Measurements from ENCODE around the gene FAM229B.
"Not testable (repeated sequence)": the region's sequence is repeated elsewhere in the genome, so short reads cannot be mapped to it uniquely, and the experiment has no call there.

Gene FAM229B, protein sequence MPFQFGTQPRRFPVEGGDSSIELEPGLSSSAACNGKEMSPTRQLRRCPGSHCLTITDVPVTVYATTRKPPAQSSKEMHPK

DNA sequence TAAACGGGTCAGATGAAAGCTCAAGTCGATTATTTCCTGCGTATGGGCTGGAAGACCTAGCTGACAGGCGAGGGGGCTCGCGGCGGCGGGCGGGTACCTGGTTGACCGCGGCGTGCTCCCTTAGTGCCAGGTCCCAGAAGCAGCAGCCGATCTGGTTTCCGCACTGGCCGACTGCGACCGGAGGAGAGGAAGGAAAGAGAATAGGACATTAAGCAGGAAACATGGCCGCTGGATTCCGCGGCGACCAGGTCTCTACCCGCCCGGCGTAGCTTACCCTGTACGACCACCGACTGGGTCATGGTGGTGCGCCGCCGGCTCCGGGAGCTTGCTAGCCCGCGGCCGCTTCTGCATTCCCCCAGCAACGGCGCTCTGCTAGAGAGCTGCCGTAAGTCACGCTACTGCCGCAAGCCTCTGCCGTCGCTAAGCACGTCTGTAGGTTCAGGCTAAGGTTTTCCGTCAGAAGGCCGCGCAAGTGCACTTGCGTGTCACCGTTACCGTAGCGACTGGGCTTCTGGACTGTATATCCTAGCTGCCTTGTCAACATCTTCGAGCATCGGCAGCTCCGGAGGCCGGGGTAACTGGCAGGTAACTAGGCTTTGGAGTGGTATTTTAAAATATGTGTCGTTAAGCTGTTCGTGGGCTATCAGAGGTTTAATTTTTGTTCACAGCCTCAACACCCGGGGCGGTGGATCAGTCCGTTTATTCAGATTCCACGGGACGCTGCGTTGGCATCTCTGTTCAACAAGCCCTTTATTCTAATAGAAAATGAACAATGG, at the start of gene FAM229B, which contains the start of gene TUBE1:
Gene FAM229B, plus strand, starts transcription at position 456 of the 776 bp plus-strand sequence. CDS start 11,693 bp downstream, outside the sequence.
Gene TUBE1, minus strand, starts transcription at position 347 of the 776 bp plus-strand sequence. Its CDS starts 48 bp downstream, at position 299.
- peak; percentile 97 for DNase-seq (ENCODE audit: low read depth)

DNA sequence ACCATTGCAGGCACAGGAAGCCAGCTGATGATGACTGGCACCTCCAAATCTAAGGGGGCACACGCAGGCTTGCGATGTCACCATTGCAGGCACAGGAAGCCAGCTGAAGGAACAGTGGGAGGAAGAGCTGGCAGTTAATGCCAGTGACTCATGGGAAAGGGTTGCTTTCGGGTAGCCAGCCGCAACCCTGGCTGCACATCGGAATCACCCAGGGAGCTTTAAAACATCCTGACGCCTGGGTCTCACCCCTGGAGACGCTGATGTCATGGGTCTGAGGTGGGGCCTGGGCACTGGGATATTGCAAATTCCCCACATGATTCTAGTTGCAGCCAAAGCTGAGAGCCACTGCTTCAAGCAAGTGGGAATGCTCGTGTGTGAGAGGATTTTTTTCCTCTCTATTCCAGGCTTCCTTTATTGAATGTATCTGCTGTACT, 49.6 kb upstream of the FAM229B start:
- DNase-seq (ENCODE audit: low read depth), result peak; percentile 98

DNA sequence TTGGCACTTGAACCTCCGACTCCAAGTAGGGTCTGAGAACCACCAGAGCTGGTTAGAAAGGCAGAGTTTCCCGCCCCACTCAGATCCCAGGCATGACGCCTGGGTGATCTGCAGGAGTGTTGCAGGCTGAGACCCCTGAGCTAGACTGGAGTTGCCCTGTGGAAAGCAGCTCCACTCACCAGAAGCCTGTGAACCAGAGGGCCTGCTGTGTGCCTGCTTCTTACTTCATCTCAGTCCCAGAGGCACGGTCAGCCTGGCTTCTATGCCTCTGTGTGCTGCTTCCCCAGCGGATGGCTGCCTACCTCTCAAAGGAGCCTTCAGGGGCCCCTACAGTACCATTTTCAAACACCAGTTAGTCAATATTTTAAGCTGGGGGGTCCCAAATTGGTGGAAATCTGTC, 49.1 kb upstream of the FAM229B start:
- peak; percentile 15 for DNase-seq (ENCODE audit: low read depth)

DNA sequence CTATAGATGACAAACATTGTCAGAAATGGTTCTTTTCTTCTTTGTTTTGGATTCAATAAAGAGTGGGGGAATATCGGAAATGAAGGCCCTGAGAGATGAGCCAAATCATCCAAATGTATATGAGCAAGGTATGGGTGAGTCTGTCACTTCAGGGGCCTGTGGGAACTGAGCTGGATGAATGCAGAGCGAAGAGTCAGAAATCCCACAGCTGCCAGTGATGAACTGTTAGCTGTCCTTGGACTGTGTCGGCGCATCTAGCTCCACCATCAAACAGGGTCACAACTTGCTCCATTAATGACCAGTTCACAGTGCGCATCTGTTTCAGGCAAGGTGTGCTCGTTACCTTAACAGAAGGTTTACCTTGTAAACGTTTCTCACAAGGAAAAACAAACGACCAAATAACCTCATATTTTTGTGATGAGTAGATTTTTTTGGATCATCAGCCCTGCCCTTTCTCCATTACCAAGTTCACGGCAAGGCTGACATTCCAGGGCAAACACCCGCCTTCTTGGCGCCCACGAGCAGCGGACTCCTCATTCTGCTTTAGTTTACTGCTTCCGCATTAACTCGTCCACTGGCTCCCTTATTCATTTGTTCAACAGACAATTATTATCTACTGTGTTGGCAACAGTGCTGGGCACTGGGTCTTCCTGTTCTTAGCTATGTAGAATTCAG, 48.5 kb upstream of the FAM229B start:
- peak; percentile 32 for DNase-seq (ENCODE audit: low read depth)

DNA sequence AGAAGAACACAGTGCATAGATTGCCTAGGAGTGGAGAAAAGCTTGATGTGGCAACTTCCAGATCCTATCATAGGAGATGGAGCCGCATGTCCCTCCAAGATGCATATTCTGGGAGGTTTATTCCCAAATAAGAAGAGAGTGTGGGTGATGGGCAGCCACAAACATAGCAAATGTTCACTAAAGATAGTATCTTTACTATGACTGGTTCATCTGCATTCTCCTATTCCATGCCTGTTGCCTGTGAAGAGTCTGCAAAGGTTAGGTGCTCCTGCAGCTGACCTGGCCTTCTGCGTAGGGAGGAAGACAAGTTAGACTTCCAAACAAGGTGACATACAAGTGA, 48.0 kb upstream of the FAM229B start:
- DNase-seq (ENCODE audit: low read depth), result no peak

DNA sequence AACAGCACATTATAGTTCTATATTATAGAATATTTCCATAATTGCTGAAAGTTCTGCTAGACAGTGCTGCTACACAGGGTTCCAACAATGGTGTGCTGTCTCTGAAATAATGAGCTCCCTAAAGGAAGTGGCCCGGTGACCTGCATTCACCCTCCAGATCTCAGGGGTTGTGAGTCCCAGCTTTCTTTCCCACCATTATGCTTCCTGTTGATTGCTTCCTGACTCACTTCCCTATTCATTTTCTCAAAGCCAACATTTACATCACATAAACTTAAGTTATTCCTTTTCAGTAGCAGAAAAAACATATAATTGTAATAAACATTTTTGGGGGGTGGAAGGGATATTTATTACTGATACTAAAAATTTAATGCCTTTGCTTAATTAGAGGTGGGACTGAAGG, 46.4 kb upstream of the FAM229B start:
- peak; percentile 58 for DNase-seq (ENCODE audit: low read depth)

DNA sequence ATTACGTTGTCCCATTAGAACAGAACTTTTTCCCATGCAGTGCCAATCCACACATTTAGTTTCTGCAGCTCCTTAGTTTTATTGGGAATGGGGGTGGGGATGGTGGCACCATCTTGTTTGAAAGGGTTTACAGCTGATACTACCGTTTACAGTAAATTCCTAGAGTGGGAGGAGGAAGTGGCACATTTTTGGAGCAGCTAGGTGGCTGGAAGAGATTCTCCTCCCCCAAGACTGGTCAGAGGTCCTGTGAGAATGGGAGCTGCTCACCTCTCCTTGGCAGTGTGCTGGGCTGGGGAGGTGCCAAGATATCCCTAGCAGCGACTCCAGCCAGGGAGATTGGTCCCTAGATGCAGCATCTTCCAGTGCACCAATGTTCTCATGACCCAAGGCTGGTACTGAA, 45.9 kb upstream of the FAM229B start:
- DNase-seq (ENCODE audit: low read depth), result peak; percentile 17

DNA sequence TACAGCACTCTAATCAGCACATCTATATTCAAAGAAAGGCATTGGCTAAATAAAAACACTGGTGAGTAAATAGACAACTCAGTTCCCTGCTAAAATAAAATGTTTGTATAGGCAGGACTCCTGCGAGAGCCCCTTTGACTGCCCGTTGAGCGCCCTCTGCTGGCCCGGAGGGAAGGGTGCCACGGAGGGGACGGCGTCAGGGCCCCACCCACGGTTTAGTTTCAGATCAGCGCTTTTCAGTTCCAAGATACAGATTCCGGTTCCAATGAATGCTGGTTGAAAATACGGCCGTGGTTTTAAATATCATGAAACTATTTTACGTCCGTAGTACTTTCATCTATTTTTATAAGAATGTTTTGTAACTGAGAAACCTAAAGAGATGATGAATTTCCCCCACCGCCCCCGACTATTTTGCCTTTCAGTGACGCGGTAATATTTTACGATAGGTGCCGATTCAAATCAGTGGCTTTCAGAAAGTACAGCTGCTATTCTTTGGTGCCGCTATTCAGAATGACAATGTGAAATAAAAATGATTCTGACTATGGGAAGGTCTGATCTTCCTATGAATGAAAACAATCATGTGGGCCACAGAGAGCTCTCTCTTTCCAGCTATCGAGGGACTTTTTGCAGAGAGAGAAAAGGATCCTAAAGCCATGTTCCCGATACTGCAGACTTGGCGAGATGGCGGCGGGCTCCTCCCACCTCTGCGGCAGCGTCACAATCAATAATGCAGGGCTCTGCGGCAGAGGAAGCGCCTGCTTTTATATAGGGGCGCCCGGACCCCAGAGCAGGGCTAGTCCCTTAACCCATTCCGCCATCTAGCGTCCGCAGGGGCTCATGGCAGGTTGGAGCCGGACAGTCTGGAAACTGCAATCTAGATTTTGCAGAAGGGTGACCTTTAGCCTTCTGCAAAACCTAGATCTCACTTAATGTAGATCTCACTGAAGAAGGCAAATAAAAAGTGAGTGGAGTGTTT, 44.1 kb upstream of the FAM229B start:
- peak; percentile 93 for DNase-seq (ENCODE audit: low read depth)

DNA sequence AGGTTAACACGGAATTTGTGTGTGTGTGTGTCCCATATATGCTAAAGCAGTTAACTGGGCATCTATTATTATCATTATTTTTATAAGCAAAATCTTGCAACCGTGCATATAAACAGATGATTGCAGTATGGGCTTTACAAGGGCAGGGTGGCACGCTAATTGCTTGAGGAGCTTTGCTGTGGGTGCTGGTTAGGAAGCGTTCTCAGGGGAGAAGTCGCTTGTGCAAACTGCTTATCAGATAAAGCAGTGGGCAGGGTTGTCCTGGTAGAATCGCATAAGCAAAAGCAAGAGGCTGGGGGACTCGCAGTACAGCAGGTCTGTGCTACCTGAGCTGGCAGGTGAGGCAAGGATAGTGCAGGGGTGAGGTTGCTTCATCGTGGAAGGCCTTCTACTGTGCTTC, 43.2 kb upstream of the FAM229B start:
- DNase-seq (ENCODE audit: low read depth), result peak; percentile 12

DNA sequence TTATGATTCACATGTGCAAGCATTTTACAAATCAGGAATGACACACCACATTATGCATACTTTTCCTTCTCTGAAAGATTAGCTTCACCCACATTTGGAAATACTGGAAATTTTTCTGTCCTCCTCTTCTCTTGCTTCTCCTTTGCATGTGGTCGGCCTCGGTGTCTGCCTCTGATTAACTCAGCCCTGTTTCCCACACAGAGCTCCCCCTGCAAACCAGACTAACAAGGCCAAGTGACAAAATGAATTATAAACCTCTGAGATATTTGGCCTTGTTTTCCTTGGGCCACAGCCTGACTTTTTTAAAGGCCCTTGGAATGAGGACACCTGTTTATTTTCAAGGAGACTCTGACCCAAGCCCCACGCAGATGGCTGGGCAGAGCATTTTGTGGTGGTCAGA, 42.5 kb upstream of the FAM229B start:
- peak; percentile 99 for DNase-seq (ENCODE audit: low read depth)

DNA sequence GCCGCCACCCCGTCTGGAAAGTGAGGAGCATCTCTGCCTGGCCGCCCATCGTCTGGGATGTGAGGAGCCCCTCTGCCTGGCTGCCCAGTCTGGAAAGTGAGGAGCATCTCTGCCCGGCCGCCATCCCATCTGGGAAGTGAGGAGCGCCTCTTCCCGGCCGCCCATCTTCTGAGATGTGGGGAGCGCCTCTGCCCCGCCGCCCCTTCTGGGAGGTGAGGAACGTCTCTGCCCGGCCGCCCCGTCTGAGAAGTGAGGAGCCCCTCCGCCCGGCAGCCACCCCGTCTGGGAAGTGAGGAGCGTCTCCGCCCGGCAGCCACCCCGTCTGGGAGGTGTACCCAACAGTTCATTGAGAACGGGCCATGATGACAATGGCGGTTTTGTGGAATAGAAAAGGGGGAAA, 39.9 kb upstream of the FAM229B start:
- DNase-seq (ENCODE audit: low read depth), result not testable (repeated sequence)

DNA sequence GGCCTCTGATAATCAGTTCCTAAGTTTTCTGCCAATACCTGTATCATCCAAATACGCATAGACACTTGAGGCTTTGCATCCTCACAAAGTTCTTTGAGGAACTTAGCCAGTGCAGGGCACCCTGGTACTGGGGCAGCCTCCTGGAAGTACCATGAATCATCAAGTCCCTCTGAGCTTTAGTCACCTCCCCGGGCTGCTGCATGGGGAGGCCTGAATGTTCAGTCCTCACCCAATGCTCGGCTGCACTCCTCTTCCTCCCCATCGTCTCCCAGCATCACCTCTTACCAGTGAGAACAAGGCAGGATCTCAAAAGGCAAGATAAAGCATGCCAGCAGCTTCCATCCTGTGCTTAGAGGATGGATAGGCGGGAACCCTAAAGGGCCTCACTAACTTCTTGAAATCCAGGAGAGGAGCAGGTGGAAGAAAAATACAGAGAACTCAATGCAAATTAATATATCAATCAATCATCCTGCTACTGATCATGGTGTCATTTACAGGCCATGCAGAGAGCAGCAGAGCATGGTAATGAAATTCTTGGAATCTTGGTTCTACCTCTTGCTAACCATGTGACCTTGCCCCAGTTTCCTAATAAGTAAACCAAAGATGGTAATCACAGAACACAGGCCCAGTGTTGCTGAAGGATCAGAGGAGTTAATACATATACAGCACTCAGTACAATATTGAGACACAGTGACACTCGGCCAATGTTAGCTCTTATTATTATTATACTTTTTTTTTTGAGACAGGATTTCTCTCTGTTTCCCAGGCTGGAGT, 38.2 kb upstream of the FAM229B start:
- DNase-seq (ENCODE audit: low read depth), result peak; percentile 61

DNA sequence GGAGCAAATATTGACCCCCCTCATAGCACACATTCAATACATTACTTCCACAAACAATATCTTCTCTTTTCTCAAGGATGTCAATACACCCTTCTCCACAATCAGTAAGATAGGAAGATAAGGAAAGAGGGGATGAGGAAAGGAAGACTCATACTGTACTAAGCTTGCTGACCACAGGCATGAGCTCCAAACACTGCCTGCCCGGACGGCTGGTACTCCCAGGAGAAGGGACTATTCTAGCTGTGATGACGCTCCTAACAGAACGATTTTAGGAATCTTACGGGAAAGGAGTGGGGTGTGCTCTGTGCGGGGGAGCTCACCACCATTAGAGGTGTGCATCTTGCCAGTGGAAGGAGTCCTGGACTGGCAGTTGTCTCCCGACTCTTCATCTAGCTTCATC, 37.4 kb upstream of the FAM229B start:
- no peak for DNase-seq (ENCODE audit: low read depth)

DNA sequence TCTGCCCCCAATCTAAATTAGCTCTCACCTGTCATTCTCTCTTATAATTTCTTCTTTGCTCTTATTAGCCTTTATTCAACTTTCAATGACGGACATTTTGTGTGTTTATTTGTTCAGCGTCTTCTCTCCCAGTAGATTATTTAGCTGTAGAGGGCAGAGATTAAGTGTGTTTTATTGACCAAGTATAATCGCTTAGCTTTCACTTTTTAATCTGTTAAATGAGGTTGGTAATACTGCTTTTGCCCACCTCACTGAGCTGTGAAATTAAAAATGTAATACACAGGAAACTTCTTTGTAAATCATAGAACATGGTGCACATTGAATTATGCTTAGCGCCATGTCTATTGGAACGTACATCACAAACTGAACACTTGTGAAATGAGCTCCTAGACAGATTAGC, 37.0 kb upstream of the FAM229B start:
- no peak for DNase-seq (ENCODE audit: low read depth)

DNA sequence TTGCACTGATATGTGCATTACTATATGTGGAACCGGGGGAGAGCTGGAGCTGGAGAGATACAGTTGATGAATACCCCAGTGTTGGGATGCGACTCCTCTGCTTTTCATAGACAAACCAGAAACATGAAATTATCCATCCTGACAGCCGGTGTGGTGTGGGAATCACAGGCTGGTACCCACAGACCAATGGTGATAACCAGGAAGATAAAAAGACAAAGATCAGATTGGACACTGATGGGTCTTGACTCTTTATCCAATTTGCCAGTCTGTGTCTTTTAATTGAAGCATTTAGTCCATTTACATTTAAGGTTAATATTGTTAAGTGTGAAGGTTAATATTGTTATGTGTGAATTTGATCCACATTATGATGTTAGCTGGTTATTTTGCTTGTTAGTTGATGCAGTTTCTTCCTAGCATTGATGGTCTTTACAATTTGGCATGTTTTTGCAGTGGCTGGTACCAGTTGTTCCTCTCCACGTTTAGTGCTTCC, 36.1 kb upstream of the FAM229B start:
- not testable (repeated sequence) for DNase-seq (ENCODE audit: low read depth)

DNA sequence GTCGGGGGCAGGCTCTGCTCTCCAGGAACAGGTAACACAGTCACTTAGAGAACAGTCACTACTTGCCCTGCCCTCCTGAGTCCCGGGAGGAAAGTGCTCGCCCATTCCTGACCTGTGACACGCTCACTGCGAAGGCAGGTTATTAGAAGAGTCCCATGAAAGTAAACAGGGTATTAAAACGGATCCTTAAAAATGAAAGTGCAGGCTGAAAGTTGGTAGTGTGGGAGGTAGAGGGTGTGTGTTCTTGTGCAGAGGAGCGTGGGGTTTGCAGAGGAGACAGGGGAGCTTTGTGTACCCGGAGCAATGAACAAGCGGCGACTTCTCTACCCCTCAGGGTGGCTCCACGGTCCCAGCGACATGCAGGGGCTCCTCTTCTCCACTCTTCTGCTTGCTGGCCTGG, 33.4 kb upstream of the FAM229B start, which contains the start of gene CCN6:
Gene CCN6, plus strand, starts transcription at position 104 of the 400 bp plus-strand sequence. Its CDS starts 254 bp downstream, at position 358.
- no peak for DNase-seq (ENCODE audit: low read depth)

DNA sequence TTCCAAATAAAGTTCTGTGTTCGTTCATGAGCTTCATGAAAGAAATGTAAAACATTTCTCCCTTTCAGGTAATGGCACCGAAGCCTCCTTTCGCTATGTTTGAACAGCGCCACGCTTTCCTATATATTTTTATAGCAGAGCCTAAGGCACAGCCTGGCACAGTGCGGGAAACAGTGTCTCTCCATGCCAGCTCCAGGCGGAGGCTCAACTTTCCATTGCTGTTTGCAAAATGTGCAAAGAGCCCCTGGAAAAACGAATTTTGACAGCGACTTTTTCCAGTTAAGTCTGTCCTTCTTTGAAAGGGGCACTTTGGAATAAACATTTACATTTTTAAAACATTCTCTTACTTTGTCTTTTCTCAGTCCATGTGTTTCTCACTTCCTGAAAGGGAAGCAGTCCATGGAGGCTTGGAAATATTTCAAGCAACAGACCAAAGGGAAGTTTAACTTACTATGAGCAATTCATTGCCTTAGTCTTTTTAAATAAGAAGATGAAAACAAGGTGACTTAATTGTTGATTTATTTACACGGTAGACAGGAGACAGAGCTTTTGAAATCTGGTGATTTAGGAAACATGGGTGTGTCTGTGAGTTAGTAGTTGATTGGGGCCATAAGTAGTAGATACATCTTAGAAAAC, 32.7 kb upstream of the FAM229B start:
- DNase-seq (ENCODE audit: low read depth), result peak; percentile 17

DNA sequence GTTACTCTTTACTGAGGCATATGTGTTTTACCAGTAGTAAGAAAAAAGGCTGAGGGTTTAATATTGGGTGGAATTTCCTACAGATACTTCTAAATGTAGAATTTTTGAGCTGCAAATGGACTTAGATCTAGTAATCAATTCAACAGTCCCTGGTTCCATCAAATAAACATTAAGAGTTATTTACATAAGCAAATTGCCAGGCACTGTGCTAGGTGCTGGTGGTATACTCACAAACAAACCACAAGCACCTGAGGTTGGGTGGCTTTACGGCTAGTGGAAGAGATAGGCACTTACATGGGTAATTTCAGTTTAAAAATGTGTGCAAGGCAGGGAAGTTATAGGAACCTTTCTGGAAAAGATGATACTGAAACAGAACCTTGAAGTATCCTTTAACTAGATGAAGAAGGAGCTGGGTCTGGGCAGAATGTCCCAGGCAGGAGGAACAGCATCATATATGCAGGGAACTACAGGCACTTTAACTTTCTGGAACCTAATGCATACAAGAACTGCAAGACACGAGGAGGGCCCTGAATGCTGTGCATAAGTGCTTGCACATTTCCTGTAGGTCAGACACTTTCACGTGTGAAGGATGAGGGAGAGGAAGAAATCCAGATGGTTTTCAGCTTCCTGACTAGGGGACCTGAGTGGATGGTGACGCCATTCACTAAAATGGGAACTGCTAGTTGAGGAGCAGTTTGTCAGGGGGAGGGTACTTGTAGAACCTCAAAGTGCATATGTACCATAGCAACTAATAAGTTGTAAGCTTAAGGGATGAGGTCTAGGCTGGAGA, 29.0 kb upstream of the FAM229B start:
- no peak for DNase-seq (ENCODE audit: low read depth)

DNA sequence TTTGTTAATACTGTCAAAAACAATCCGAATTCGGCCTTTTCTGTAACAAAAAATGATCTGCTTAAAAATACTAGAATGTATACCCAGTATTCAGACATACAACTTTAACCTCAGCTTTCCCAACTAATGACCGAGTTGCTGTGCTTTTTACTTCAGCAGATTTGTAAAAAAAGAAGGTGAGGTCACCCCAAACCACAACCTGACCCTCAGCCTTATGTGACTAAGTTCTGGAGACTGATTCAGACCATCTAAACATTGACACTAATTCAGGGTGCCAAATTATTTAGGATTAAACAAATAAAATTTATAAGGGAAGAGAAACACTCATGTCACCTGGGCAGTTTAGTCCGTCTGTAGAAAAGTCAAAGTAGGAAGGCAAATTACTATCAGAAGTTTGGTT, 25.8 kb upstream of the FAM229B start:
- peak; percentile 25 for DNase-seq (ENCODE audit: low read depth)

DNA sequence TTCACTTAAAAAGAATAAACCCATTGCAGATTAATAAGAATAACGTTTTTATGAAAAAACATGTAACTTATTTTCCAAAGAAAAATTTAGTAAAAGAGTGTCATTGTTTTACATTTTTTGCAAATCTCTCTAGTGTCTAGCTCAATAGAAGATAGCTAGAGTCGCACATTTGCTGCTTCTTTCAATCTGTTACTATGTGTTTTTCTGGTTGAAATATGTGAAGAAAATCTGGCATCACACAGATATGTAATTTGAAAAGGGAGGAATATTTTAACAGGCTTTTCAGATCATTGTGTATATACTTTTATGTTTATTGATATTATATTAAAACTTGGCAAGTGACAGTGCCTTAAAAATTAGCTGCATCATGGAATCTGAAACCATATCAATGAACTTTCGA, 24.4 kb upstream of the FAM229B start:
- no peak for DNase-seq (ENCODE audit: low read depth)
